ENCODE results near the gene PPP1R12C.

The PPP1R12C gene

DNA sequence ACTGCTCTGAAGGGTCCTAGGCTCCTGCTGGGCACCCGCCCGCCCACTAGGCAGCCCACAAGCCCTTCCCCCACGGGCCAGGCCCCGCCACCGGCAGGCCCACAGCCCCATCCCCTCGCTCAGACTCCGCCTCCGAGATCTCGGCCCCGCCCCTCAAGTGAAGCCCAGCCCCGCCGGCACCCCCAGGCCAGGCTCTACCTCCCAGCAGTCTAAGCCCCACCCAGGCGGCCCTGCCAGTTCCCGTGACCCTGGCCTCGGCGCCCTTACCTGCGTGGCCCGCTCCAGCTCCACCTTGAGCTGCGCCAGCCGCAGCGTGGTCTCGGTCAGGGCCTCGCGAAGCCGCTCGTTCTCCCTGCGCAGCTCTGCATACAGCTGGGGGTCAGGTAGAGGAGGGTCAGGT lies 25.5 kb downstream of the PPP1R12C start:
- peaks cover 19 to 46% of the 10 kb centered on the region in 2 donors for H3K36me3 ChIP-seq (ENCODE audit: control insufficient read depth in 1 of 2, insufficient read depth in 2 of 2, low read length in 2 of 2)

DNA sequence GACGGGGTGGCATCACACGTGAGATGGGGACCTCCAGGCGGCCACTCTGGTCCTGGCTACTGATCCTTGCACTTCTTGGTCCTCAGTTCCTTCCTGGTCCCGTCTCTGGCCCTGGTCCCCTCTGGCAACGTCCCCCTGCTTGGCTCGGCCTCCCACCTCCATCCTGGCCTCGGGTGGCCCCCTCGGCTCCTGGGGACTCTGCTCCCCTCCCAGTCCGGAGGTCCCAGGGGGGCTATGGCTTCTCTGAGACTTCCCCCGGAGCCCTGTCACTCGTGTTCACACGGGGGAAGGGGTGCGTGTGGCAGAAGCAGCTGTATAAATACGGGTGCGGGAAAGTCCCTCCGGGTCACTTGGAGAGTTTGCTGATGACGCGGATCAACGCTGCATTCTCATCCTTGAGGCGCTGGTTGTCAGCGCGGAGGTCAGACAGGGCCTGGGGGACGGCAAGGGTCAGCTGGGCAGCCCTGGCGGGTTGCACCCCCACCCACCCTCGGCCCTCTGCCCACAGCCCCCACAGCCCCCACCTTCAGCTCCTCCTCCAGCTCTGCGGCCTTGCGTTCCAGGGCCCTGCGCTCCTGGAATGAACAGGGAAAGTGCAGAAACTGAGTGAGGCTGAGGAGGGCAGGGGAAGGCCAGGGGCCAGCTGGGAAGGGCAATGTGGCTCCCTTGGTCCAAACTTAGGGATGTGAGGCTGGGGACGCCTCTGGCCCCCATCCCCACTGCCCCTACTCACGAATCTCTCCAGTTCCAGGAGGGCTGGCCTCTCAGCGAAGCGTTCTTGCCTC lies 26.1 kb downstream of the PPP1R12C start:
- peaks cover 0 to 29% of the 10 kb centered on the region in 2 donors for H3K4me1 ChIP-seq (ENCODE audit: control insufficient read depth in 1 of 2, insufficient read depth in 2 of 2, low read length in 2 of 2)
- no peak overlapping the region for H3K4me3 ChIP-seq (ENCODE audit: low read depth in 1 of 2, low read length in 2 of 2)
- H3K27ac ChIP-seq (ENCODE audit: low read length), result no peak overlapping the region
- H3K9me3 ChIP-seq (ENCODE audit: control insufficient read depth in 1 of 2, low read length in 2 of 2), result no peaks in the 10 kb centered on the region
- H3K36me3 ChIP-seq (ENCODE audit: control insufficient read depth in 1 of 2, insufficient read depth in 2 of 2, low read length in 2 of 2), result peaks cover 19 to 46% of the 10 kb centered on the region in 2 donors
- H3K27me3 ChIP-seq (ENCODE audit: low read depth, low read length), result peaks cover 6% of the 10 kb centered on the region

More for the DNA sequence above, 25.5 kb downstream of the PPP1R12C start:
- Histone ChIP-seq H3K9me3 (ENCODE audit: control insufficient read depth in 1 of 2, low read length in 2 of 2) (no peaks in the 10 kb centered on the region), H3K27ac (ENCODE audit: low read length) (no peak overlapping the region), H3K4me3 (ENCODE audit: low read depth in 1 of 2, low read length in 2 of 2) (no peak overlapping the region), H3K4me1 (ENCODE audit: control insufficient read depth in 1 of 2, insufficient read depth in 2 of 2, low read length in 2 of 2) (peaks cover 0 to 23% of the 10 kb centered on the region in 2 donors), H3K27me3 (ENCODE audit: low read depth, low read length) (peaks cover 6% of the 10 kb centered on the region)

DNA sequence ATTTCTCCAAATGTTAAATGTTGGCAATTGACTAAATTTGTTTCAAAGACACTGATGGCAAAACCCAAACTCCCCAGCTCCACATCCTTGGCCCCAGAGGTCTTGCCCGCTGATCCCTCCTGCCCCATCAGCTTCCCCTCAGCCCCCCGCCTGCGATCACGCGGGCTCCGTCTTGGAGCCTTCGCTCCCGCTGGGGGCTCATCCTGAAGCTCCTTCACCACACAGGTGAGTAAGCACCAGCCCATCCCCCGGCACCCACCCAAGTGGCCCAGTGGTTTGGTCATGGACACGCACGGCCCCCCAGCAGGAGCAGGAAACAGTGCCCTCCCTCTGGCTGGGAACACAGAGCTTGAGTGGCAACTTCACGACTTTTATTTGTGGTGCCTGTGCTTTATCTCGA lies 26.9 kb downstream of the PPP1R12C start:
- Histone ChIP-seq H3K27me3 (ENCODE audit: low read depth, low read length) (peaks cover 6% of the 10 kb centered on the region), H3K36me3 (ENCODE audit: control insufficient read depth in 1 of 2, insufficient read depth in 2 of 2, low read length in 2 of 2) (peaks cover 19 to 43% of the 10 kb centered on the region in 2 donors)

DNA sequence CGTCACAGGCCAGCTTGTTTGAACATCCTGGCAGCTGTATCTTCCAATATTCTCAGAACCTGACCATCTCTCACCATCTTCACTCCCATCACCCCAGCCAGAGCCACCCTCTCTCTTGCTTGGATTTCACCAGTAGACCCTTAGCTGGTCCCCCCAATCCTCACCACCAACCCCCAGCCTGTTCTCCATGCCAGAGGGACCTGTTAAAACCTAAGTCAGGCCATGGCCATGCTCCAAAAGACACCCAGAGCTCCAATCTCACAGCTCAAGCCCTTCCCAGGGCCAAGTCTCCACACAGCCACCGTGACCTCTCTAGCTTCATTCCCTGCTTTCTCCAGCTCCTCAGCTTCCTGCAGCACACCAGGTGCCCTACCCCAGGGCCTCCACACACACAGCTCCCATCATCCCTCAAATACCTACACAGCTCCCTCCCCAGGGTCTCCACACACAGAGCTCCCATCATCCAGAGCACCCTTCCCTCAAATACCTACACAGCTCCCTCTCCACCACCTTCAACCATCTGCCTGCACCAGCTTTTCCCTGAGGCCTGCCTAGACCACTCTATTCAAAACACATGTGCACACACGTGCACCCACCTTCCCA lies 28.0 kb downstream of the PPP1R12C start:
- Histone ChIP-seq H3K9me3 (ENCODE audit: control insufficient read depth in 1 of 2, low read length in 2 of 2) (no peaks in the 10 kb centered on the region), H3K27ac (ENCODE audit: low read length) (no peak overlapping the region)

More for the DNA sequence above, 26.9 kb downstream of the PPP1R12C start:
- Histone ChIP-seq H3K9me3 (ENCODE audit: control insufficient read depth in 1 of 2, low read length in 2 of 2) (no peaks in the 10 kb centered on the region), H3K4me3 (ENCODE audit: low read depth in 1 of 2, low read length in 2 of 2) (no peak overlapping the region), H3K27ac (ENCODE audit: low read length) (no peak overlapping the region), H3K4me1 (ENCODE audit: control insufficient read depth in 1 of 2, insufficient read depth in 2 of 2, low read length in 2 of 2) (peaks cover 0 to 33% of the 10 kb centered on the region in 2 donors)

DNA sequence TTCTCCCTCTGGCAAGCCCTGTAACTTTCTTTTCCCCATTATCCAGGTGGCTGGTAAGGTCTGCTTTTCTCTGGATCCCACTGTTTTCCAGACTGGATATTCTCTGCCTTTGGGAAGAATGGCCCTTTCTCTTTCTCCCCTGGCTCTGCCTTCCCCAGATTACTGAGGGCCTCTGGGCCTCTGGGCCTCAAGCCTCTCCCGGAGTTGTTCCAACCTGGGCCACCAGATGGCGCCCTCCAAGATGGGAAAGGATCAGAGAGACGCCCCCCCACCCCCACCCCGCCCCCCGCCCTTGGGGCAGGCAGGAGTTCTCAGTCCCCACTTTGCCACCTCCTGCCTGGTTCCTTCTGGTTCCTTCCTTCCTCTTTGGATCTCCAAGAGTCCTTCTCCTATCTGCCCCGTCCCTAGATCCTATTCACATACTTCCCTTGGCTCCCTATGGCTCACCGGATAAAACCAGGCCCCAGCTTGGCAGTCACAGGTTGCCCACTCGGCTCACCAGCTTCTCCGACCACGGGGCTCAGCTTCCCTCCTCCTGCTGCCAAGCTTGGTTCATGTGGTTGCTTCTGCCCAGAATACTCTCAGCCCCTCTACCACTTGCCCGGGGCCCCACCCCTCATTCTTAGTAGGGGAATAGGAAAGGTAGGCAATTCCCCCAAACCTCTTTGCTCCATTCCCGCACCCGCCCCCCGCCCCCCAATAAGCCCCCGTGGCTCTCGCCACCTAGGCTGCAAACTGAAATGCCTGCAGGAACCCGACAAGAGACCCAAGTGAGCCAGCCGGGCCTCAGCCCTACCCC lies 28.7 kb downstream of the PPP1R12C start:
- H3K27me3 ChIP-seq (ENCODE audit: low read depth, low read length), result peaks cover 19% of the 10 kb centered on the region
- peaks cover 0 to 33% of the 10 kb centered on the region in 2 donors for H3K4me1 ChIP-seq (ENCODE audit: control insufficient read depth in 1 of 2, insufficient read depth in 2 of 2, low read length in 2 of 2)
- no peaks in the 10 kb centered on the region for H3K9me3 ChIP-seq (ENCODE audit: control insufficient read depth in 1 of 2, low read length in 2 of 2)
- peaks cover 9 to 28% of the 10 kb centered on the region in 2 donors for H3K36me3 ChIP-seq (ENCODE audit: control insufficient read depth in 1 of 2, insufficient read depth in 2 of 2, low read length in 2 of 2)
- no peak overlapping the region for H3K27ac ChIP-seq (ENCODE audit: low read length)
- no peak overlapping the region for H3K4me3 ChIP-seq (ENCODE audit: low read depth in 1 of 2, low read length in 2 of 2)

More for the DNA sequence above, 28.0 kb downstream of the PPP1R12C start:
- H3K36me3 ChIP-seq (ENCODE audit: control insufficient read depth in 1 of 2, insufficient read depth in 2 of 2, low read length in 2 of 2), result peaks cover 11 to 32% of the 10 kb centered on the region in 2 donors
- no peak overlapping the region for H3K4me3 ChIP-seq (ENCODE audit: low read depth in 1 of 2, low read length in 2 of 2)
- H3K27me3 ChIP-seq (ENCODE audit: low read depth, low read length), result peaks cover 12% of the 10 kb centered on the region
- peaks cover 0 to 33% of the 10 kb centered on the region in 2 donors for H3K4me1 ChIP-seq (ENCODE audit: control insufficient read depth in 1 of 2, insufficient read depth in 2 of 2, low read length in 2 of 2)

DNA sequence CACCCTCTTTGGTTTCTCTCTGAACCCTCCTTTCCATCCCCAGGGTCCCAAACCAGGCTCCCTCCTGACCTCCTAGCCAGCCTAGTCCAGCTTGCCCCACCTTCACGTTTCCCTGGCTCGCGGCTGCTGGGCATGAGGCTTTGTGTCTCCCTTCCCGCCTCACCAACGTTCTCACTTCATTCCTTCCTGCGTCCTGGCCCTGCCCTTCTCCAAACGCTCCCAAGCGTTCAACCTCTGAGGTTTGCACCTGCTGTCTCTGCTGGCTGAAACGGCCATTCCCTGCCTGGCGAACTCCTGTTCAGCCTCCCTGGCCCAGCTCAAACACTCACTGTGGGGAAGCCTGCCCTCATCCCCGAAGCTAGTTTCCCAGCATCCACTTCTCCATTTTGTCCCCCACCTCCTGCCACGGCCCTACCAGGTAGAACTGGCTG lies 29.4 kb downstream of the PPP1R12C start:
- peaks cover 23% of the 10 kb centered on the region for H3K27me3 ChIP-seq (ENCODE audit: low read depth, low read length)
- peaks cover 0 to 33% of the 10 kb centered on the region in 2 donors for H3K4me1 ChIP-seq (ENCODE audit: control insufficient read depth in 1 of 2, insufficient read depth in 2 of 2, low read length in 2 of 2)
- H3K27ac ChIP-seq (ENCODE audit: low read length), result no peak overlapping the region
- peaks cover 9 to 27% of the 10 kb centered on the region in 2 donors for H3K36me3 ChIP-seq (ENCODE audit: control insufficient read depth in 1 of 2, insufficient read depth in 2 of 2, low read length in 2 of 2)
- H3K4me3 ChIP-seq (ENCODE audit: low read depth in 1 of 2, low read length in 2 of 2), result no peak overlapping the region
- H3K9me3 ChIP-seq (ENCODE audit: control insufficient read depth in 1 of 2, low read length in 2 of 2), result no peaks in the 10 kb centered on the region

DNA sequence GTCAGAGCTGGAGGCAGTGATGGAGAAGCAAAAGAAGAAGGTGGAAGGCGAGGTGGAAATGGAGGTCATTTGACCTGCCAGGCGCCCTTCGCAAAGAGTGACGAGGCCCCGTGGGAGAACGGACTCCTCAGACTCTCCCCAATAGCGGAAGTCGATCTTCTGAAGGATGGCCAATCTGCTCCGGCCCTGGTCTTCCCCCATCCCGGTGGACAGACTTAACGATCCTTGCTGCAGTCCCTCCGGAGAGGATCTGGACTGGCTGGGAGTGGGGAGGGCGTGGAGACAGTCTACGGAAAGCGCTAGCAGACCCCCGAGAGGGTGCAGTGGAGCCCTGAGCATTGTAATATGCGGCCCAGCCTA lies 29.9 kb downstream of the PPP1R12C start:
- Histone ChIP-seq H3K4me1 (ENCODE audit: control insufficient read depth in 1 of 2, insufficient read depth in 2 of 2, low read length in 2 of 2) (peaks cover 0 to 33% of the 10 kb centered on the region in 2 donors), H3K36me3 (ENCODE audit: control insufficient read depth in 1 of 2, insufficient read depth in 2 of 2, low read length in 2 of 2) (peaks cover 9 to 22% of the 10 kb centered on the region in 2 donors), H3K4me3 (ENCODE audit: low read depth in 1 of 2, low read length in 2 of 2) (peak overlapping the region; percentile 49 to 62), H3K27me3 (ENCODE audit: low read depth, low read length) (peaks cover 28% of the 10 kb centered on the region), H3K9me3 (ENCODE audit: control insufficient read depth in 1 of 2, low read length in 2 of 2) (no peaks in the 10 kb centered on the region), H3K27ac (ENCODE audit: low read length) (no peak overlapping the region)

DNA sequence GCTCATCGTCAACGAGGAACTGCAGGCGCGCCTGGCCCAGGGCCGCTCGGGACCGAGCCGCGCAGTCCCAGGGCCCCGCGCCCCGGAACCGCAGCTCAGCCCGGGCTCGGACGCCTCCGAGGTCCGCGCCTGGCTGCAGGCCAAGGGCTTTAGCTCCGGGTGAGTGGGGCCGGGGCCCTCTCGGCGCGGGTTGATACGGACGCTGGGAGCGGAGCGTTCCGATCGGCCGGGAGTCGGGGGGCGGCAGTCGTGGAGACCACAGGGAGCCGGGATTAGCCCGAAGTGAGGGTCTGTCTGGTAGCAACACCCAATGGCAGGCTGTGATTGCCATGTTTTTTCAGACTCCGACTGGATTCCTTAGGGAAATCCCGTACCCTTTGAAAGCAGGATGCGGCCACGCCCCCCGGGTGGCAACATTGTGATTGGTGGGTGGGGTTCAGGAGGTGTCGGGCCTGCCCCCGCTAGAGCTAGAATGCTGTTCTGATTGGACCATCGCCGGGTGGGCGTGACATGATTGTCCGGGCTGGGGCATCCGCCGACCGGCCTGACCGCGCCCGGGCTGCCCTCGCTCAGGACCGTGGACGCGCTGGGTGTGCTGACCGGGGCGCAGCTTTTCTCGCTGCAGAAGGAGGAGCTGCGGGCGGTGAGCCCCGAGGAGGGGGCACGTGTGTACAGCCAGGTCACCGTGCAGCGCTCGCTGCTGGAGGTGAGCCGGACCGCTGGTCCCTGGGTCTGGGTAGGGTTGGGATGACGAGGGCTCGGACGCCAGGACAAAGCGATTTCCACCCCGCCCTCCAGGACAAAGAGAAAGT lies 30.5 kb downstream of the PPP1R12C start:
- Histone ChIP-seq H3K4me3 (ENCODE audit: low read depth in 1 of 2, low read length in 2 of 2) (peak overlapping the region; percentile 49 to 62), H3K27ac (ENCODE audit: low read length) (no peak overlapping the region), H3K27me3 (ENCODE audit: low read depth, low read length) (peaks cover 34% of the 10 kb centered on the region), H3K36me3 (ENCODE audit: control insufficient read depth in 1 of 2, insufficient read depth in 2 of 2, low read length in 2 of 2) (peaks cover 9 to 16% of the 10 kb centered on the region in 2 donors), H3K9me3 (ENCODE audit: control insufficient read depth in 1 of 2, low read length in 2 of 2) (no peaks in the 10 kb centered on the region), H3K4me1 (ENCODE audit: control insufficient read depth in 1 of 2, insufficient read depth in 2 of 2, low read length in 2 of 2) (peaks cover 0 to 39% of the 10 kb centered on the region in 2 donors)

DNA sequence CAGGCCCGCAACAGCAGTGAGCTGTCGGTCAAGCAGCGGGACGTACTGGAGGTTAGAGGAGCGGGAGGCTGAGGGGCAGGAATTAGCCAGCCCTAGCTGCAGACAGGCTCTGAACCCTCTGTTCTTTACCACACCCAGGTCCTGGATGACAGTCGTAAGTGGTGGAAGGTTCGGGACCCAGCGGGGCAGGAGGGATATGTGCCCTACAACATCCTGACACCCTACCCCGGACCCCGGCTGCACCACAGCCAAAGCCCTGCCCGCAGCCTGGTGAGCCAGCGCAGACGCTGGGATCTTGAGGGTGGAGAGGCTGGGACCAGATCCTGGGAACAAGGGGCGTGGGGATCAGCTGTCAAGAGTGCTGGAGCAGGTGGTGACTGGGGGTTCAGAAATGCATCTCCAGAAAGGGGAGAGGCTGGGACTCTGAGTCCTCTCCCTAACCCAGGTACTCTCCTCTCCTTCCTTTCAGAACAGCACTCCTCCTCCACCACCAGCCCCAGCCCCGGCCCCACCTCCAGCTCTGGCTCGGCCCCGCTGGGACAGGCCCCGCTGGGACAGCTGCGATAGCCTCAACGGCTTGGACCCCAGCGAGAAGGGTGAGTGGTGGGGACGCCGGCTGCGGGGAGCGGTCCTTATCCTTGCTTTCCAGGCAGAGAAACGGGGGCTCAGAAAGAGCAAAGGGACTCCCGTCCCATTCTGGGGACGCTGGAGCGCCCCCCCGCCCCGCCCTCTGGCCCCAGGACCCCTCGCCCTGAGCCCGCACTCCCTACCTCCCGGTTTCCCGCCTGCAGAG lies 31.3 kb downstream of the PPP1R12C start:
- Histone ChIP-seq H3K27me3 (ENCODE audit: low read depth, low read length) (peaks cover 35% of the 10 kb centered on the region), H3K4me1 (ENCODE audit: control insufficient read depth in 1 of 2, insufficient read depth in 2 of 2, low read length in 2 of 2) (peaks cover 0 to 47% of the 10 kb centered on the region in 2 donors), H3K36me3 (ENCODE audit: control insufficient read depth in 1 of 2, insufficient read depth in 2 of 2, low read length in 2 of 2) (peaks cover 8% of the 10 kb centered on the region in 2 donors), H3K27ac (ENCODE audit: low read length) (no peak overlapping the region), H3K4me3 (ENCODE audit: low read depth in 1 of 2, low read length in 2 of 2) (peak overlapping the region in 1 of 2 donors; percentile 62), H3K9me3 (ENCODE audit: control insufficient read depth in 1 of 2, low read length in 2 of 2) (no peaks in the 10 kb centered on the region)

DNA sequence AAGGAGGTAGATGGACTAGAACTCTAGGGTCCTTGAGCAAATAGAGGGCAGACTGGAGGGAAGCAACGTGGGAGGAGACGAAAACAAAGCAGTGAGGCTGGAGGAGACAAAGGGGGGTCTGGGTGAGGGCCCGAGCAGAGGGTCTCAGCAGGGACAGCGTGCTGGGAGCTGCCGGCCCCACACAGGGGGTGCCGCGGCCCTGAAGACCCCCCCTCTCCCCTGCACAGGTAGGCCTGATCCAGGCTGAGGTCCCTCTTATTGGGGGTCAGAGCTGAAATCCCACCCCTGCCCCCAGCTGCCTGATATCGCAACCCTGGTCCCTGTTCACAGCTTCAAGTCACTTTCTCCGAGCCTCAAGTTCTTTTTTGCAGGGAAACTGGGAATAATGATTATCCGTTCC lies 33.0 kb downstream of the PPP1R12C start:
- Histone ChIP-seq H3K27me3 (ENCODE audit: low read depth, low read length) (peaks cover 47% of the 10 kb centered on the region), H3K4me1 (ENCODE audit: control insufficient read depth in 1 of 2, insufficient read depth in 2 of 2, low read length in 2 of 2) (peaks cover 5 to 55% of the 10 kb centered on the region in 2 donors), H3K4me3 (ENCODE audit: low read depth in 1 of 2, low read length in 2 of 2) (no peak overlapping the region), H3K36me3 (ENCODE audit: control insufficient read depth in 1 of 2, insufficient read depth in 2 of 2, low read length in 2 of 2) (no peaks in the 10 kb centered on the region), H3K27ac (ENCODE audit: low read length) (no peak overlapping the region), H3K9me3 (ENCODE audit: control insufficient read depth in 1 of 2, low read length in 2 of 2) (no peaks in the 10 kb centered on the region)
